ENCODE data around the gene LCOR.
"Not testable (repeated sequence)": the region's sequence is repeated elsewhere in the genome, so short reads cannot be mapped to it uniquely, and the experiment has no call there.

LCOR gene

GRCh38 chr10:96803288-96803664 is 28.8 kb upstream of the LCOR start:
- TF ChIP-seq CTCF (IDR thresholded peaks at IDR 0.05; ENCODE audit: control insufficient read depth, extremely low read depth, insufficient read depth), result no peak
- no peak overlapping the region for H3K4me3 ChIP-seq (ENCODE audit: low read depth, low read length)
- no peak for DNase-seq (ENCODE audit: low read depth)

- TF ChIP-seq CTCF (IDR thresholded peaks at IDR 0.05; ENCODE audit: control insufficient read depth, extremely low read depth, insufficient read depth), result no peak
Observed at GRCh38 chr10:96814264-96814663, 17.8 kb upstream of the LCOR start.

GRCh38 chr10:96818971-96819370 is 13.1 kb upstream of the LCOR start:
- DNase-seq (ENCODE audit: low read depth); H3K4me3 ChIP-seq (ENCODE audit: low read depth, low read length): not testable (repeated sequence)

More at GRCh38 chr10:96814264-96814663, 17.8 kb upstream of the LCOR start:
- H3K4me3 ChIP-seq (ENCODE audit: low read depth, low read length), result no peak overlapping the region
- no peak for DNase-seq (ENCODE audit: low read depth)

- no peak overlapping the region for H3K4me3 ChIP-seq (ENCODE audit: low read depth, low read length)
- DNase-seq (ENCODE audit: low read depth), result no peak
- TF ChIP-seq CTCF (IDR thresholded peaks at IDR 0.05; ENCODE audit: control insufficient read depth, extremely low read depth, insufficient read depth), result no peak
Observed at GRCh38 chr10:96820765-96821164, 11.3 kb upstream of the LCOR start.

- no peak for TF ChIP-seq CTCF (IDR thresholded peaks at IDR 0.05; ENCODE audit: control insufficient read depth, extremely low read depth, insufficient read depth)
- no peak for DNase-seq (ENCODE audit: low read depth)
- no peak overlapping the region for H3K4me3 ChIP-seq (ENCODE audit: low read depth, low read length)
Observed at GRCh38 chr10:96826438-96826837, 5.7 kb upstream of the LCOR start.

GRCh38 chr10:96828609-96829008 is 3.5 kb upstream of the LCOR start:
- TF ChIP-seq CTCF (IDR thresholded peaks at IDR 0.05; ENCODE audit: control insufficient read depth, extremely low read depth, insufficient read depth), result no peak
- no peak for DNase-seq (ENCODE audit: low read depth)
- H3K4me3 ChIP-seq (ENCODE audit: low read depth, low read length), result no peak overlapping the region

- no peak for DNase-seq (ENCODE audit: low read depth)
- no peak overlapping the region for H3K4me3 ChIP-seq (ENCODE audit: low read depth, low read length)
- no peak for TF ChIP-seq CTCF (IDR thresholded peaks at IDR 0.05; ENCODE audit: control insufficient read depth, extremely low read depth, insufficient read depth)
Observed at GRCh38 chr10:96829029-96829773, 2.9 kb upstream of the LCOR start.

Data from LNCaP clone FGC (cell line).